ENCODE measurements around the gene FBLN1.

FBLN1 gene

GRCh38 chr22:45528046-45528445, 25.4 kb downstream of the FBLN1 start:
- TF ChIP-seq CTCF (IDR thresholded peaks at IDR 0.05; ENCODE audit: borderline replicate concordance, insufficient read depth, low read depth, low read length), result no peak

GRCh38 chr22:45529105-45529504, 26.4 kb downstream of the FBLN1 start:
- TF ChIP-seq CTCF (IDR thresholded peaks at IDR 0.05; ENCODE audit: borderline replicate concordance, insufficient read depth, low read depth, low read length), result no peak

More at GRCh38 chr22:45528046-45528445, 25.4 kb downstream of the FBLN1 start:
- H3K4me3 ChIP-seq (ENCODE audit: low read depth, low read length), result no peak overlapping the region

GRCh38 chr22:45529971-45530575, 27.4 kb downstream of the FBLN1 start:
- H3K4me3 ChIP-seq (ENCODE audit: low read depth, low read length), result no peak overlapping the region
- no peak for TF ChIP-seq CTCF (IDR thresholded peaks at IDR 0.05; ENCODE audit: borderline replicate concordance, insufficient read depth, low read depth, low read length)

More at GRCh38 chr22:45529105-45529504, 26.4 kb downstream of the FBLN1 start:
- H3K4me3 ChIP-seq (ENCODE audit: low read depth, low read length), result no peak overlapping the region

- no peak for TF ChIP-seq CTCF (IDR thresholded peaks at IDR 0.05; ENCODE audit: borderline replicate concordance, insufficient read depth, low read depth, low read length)
- H3K4me3 ChIP-seq (ENCODE audit: low read depth, low read length), result no peak overlapping the region
These were observed 29.0 kb downstream of the FBLN1 start for GRCh38 chr22:45531441-45532234.

GRCh38 chr22:45532235-45532631, 29.6 kb downstream of the FBLN1 start:
- no peak overlapping the region for H3K4me3 ChIP-seq (ENCODE audit: low read depth, low read length)
- TF ChIP-seq CTCF (IDR thresholded peaks at IDR 0.05; ENCODE audit: borderline replicate concordance, insufficient read depth, low read depth, low read length), result no peak

- H3K4me3 ChIP-seq (ENCODE audit: low read depth, low read length), result no peak overlapping the region
- no peak for TF ChIP-seq CTCF (IDR thresholded peaks at IDR 0.05; ENCODE audit: borderline replicate concordance, insufficient read depth, low read depth, low read length)
These were observed 31.0 kb downstream of the FBLN1 start for GRCh38 chr22:45533703-45534102.

All from GM12875 (cell line).